Mucosa of descending colon (tissue), 3 donors: ENCODE results near the gene VSIG8. TPM values are rescaled to one million over a fixed set of nuclear protein-coding genes. Genes with fewer than 3 reads are reported as not detected.
A peak's percentile ranks its signal among the peaks of the same experiment; 100 is the strongest.
"Not testable (repeated sequence)": the region's sequence is repeated elsewhere in the genome, so short reads cannot be mapped to it uniquely, and the experiment has no call there.

Experiments
- ATAC-seq: fragments of 200-7000 bp; cut with Tn5 transposase; one replicate; pipeline ENCODE4 v1.9.1; 2020; ENCODE audit warnings: mild to moderate bottlenecking, moderate library complexity
- DNase-seq, 3 donors: peaks; one replicate each; pipeline ENCODE4 v3.0.0-alpha.2; 2020
- H3K36me3 ChIP-seq: fragments of 200-600 bp; one replicate; pipeline ENCODE4 v1.8.0; 2021; ENCODE audit warnings: low read depth, mild to moderate bottlenecking
- H3K4me1 ChIP-seq: fragments of 200-600 bp; one replicate; pipeline ENCODE4 v1.8.0; 2021; ENCODE audit warnings: low read depth, mild to moderate bottlenecking
- H3K4me3 ChIP-seq: fragments of 200-600 bp; one replicate; pipeline ENCODE4 v1.8.0; 2021; ENCODE audit warnings: mild to moderate bottlenecking
- H3K9me3 ChIP-seq: fragments of 200-600 bp; one replicate; pipeline ENCODE4 v1.8.0; 2021; ENCODE audit warnings: mild to moderate bottlenecking
- intact Hi-C, 2 donors: fragments of 100-400 bp; cut with DNase I in 1 of 2; cut with micrococcal nuclease in 1 of 2; formaldehyde crosslinking; loops; one replicate each; pipeline versions ENCODE4 v1.11.0 to v1.11.1; 2022; cut with DNase I, micrococcal nuclease
- total RNA-seq, 3 donors: library from RNA; stranded (reverse); fragmentation: NEBNext Ultra II Directional in 2 of 3; extraction: Animal tissue kit (Norgen Biotek cat#: 25700) in 2 of 3; gene quantifications; one replicate each; pipeline versions ENCODE4 v1.2.1 to v1.2.4, GENCODE V29; 2021 to 2023
- TF ChIP-seq, protein P1 (sequence below): fragments of 200-600 bp; IDR thresholded peaks from one replicate; pipeline ENCODE4 v1.8.0; 2022; ENCODE audit warnings: antibody characterized with exemption, mild to moderate bottlenecking
- donor health status: DM: no; HTN: no; CAD: no; lungs with moderate emphysema.
- donor health status: DM: no; HTN: no; CAD: no.
- donor health status: DM: no; HTN: yes; CAD: no.

VSIG8 gene
- total RNA-seq, 3 donors from 2014 or later: not detected

DNA sequence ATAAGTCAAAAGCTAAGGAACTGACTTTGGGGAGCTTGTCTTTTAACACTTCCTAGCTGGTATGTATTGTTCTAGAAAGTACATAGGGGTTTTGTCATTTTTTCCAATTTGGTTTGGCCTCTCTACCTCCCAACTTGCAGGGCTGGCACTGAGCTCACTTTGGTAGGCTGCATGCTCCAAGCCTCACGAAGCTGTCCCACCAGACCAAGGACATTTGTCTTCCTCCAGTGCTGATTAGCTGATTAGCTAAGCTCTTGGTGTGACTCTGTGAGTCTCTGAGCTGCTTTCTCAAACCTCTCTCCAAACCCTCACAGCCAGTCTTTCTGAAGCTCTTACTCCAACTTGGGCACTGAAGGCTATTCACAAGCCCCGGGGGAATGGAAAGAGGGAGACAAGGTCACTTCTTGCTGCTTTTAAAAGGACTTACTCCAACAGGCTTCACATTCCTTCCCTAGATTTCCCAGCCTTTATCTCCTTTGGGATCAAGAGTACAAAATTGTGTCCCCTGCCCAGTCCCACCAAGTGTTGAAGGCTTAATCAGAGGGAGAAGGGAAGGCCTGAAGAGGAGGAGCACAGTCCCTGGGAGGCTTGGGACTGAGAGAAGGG lies 38.4 kb upstream of the VSIG8 start:
- TF ChIP-seq, protein P1, sequence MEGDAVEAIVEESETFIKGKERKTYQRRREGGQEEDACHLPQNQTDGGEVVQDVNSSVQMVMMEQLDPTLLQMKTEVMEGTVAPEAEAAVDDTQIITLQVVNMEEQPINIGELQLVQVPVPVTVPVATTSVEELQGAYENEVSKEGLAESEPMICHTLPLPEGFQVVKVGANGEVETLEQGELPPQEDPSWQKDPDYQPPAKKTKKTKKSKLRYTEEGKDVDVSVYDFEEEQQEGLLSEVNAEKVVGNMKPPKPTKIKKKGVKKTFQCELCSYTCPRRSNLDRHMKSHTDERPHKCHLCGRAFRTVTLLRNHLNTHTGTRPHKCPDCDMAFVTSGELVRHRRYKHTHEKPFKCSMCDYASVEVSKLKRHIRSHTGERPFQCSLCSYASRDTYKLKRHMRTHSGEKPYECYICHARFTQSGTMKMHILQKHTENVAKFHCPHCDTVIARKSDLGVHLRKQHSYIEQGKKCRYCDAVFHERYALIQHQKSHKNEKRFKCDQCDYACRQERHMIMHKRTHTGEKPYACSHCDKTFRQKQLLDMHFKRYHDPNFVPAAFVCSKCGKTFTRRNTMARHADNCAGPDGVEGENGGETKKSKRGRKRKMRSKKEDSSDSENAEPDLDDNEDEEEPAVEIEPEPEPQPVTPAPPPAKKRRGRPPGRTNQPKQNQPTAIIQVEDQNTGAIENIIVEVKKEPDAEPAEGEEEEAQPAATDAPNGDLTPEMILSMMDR: no peak
- intact Hi-C loops: no loop called here

DNA sequence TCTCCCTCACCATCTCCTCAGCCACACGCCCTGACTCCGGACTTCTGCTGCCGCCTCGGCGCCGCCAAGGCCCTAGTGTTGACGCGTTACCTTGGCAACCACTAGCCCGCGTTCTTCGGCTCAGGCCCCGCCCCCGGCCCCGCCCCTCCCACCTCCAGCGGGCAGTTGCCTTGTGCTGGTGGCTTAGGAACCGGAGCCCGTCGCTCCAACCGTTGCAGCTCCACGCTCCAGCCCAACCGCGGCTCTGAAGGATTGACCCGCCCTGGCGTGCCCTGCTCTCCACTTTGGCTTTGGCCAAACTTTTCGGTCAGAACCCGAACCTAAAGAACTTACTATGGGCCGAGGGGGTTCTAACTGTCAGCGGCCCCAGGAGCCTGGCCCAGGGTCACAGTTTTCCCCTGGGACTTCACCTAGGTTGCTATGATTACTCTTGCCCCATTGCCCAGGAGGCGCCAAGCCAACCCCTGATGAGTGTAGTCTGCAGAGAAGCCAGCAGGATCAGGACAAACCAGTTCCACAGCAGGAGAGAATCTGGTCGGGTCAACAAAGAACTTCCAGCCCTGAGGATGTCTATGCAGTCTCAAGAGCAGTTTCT lies 37.7 kb upstream of the VSIG8 start, which contains the start of gene CFAP45:
TSS of gene CFAP45 (minus strand) at position 80 of the 595 bp plus-strand sequence. CDS start at position 13, 67 bp downstream.
- Histone ChIP-seq H3K4me1 (peaks cover 9% of the 10 kb centered on the region), H3K4me3 (no peak within 1 kb of the TSS), H3K36me3 (no peaks in the 10 kb centered on the region), H3K9me3 (no peaks in the 10 kb centered on the region)
- TF ChIP-seq, protein P1: no peak
- peak; percentile 96 for ATAC-seq
- intact Hi-C loops: no loop called here
- DNase-seq: peak; percentile 90 to 92 (median 91)

More for the DNA sequence above, 38.4 kb upstream of the VSIG8 start:
- Histone ChIP-seq H3K36me3 (no peaks in the 10 kb centered on the region), H3K4me3 (no peak overlapping the region), H3K9me3 (no peaks in the 10 kb centered on the region), H3K4me1 (peaks cover 9% of the 10 kb centered on the region)
- DNase-seq (no peak), ATAC-seq (no peak)

DNA sequence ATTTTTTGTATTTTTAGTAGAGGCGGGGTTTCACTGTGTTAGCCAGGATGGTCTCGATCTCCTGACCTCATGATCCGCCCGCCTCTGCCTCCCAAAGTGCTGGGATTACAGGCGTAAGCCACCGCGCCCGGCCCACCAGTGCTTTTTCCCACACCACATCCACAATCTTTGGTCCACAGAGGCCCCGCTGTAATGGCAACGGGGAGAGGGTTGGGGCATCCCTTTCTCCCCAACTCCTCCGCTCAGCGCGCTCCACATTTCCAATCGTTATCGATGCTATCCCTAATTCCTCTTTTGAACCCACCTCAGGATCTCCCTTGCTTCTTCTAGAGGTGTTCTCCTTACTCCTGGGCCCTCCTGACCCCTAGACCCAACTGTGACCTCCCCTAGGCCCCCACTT lies 37.2 kb upstream of the VSIG8 start:
- H3K36me3 ChIP-seq, H3K4me3 ChIP-seq, intact Hi-C loops, ATAC-seq, H3K9me3 ChIP-seq, DNase-seq, H3K4me1 ChIP-seq: not testable (repeated sequence)

DNA sequence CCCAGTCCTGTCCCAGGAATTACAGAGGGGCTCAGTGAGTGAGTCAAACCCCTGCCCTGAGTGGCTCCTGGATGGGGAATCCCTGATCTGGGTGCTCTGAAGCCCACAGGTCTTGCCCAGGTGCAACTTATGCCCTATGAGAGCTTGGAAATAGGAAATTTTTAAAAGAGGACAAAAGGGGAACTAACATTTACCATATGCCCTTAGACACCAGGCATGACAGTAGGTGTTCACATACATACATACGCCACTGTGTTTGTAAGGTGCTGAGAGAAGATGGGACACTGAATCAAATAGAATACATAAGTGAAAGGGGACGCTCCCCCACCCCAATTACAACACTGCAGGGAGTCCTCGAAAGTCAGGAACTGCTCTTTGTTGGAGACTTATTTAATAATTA lies 36.1 kb upstream of the VSIG8 start:
- ATAC-seq (no peak), DNase-seq (no peak)
- Histone ChIP-seq H3K36me3 (no peaks in the 10 kb centered on the region), H3K4me1 (peaks cover 9% of the 10 kb centered on the region), H3K9me3 (no peaks in the 10 kb centered on the region), H3K4me3 (no peak overlapping the region)
- TF ChIP-seq, protein P1: no peak
- intact Hi-C loops: no loop called here

DNA sequence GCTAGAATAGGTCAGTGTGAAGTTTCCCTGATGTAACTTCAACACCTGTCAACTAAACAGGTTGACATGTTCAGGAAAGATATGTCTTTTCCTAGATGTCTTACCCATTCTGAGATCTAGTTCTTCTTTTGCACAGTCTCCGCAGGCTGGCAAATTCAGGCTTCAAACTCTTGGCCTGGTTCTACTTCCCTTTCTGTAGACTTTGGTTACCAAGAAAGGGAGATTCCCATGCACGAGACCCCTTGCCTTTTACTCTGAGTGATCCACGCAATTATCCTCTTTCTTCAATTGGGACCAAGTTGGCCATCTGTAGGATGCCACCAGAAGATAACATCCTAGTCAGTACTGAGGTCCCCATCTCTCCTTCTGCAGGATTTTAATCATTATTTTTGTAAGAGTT lies 35.5 kb upstream of the VSIG8 start:
- intact Hi-C loops: no loop called here
- H3K4me1 ChIP-seq: peaks cover 9% of the 10 kb centered on the region
- no peak for ATAC-seq
- no peaks in the 10 kb centered on the region for H3K36me3 ChIP-seq
- no peaks in the 10 kb centered on the region for H3K9me3 ChIP-seq
- no peak overlapping the region for H3K4me3 ChIP-seq
- TF ChIP-seq, protein P1: no peak
- no peak for DNase-seq

DNA sequence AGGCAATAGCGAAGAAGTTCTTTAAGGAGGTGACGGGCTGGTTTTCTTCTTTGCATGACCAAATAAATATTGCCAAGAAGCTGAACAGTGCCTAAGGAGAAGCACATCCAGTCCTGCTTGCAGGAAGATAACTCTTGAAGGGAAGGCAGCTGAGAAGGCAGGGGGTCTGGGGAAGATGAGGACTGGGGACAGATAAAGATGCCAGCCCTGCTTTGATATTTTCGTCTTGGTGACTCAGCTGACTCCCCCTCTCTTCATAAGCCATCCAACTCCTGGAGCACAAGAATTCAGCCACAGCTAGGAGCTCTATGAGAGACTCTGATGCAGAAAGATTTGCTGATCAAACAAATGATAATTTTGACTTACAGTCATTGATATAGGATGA lies 34.1 kb upstream of the VSIG8 start:
- H3K36me3 ChIP-seq: no peaks in the 10 kb centered on the region
- DNase-seq (no peak), ATAC-seq (no peak)
- TF ChIP-seq, protein P1: no peak
- intact Hi-C loops: no loop called here
- no peak overlapping the region for H3K4me3 ChIP-seq
- H3K9me3 ChIP-seq: no peaks in the 10 kb centered on the region
- H3K4me1 ChIP-seq: peaks cover 9% of the 10 kb centered on the region
